Heart left ventricle (tissue), 16 donors: ENCODE measurements around the gene HOXC5. TPM values are rescaled to one million over a fixed set of nuclear protein-coding genes. Genes with fewer than 3 reads are reported as not detected.
A peak's percentile ranks its signal among the peaks of the same experiment; 100 is the strongest.

Source experiments
- ATAC-seq, 4 donors: fragments of 200-7000 bp; cut with Tn5 transposase; one replicate each; pipeline ENCODE4 v1.9.1; 2020 to 2022; ENCODE audit warnings: moderate library complexity in 4 of 4, mild to moderate bottlenecking in 3 of 4, moderate number of reproducible peaks in 1 of 4
- DNase-seq, 5 donors: peaks; one replicate each; pipeline ENCODE4 v3.0.0-alpha.2; 2020
- H3K27ac ChIP-seq, 12 donors: fragments of 200-600 bp; sonication (generic) in 4 of 12; one replicate each; pipeline versions ENCODE4 v1.5.0 to v1.8.0; 2016 to 2022; ENCODE audit warnings: mild to moderate bottlenecking in 2 of 12
- H3K27me3 ChIP-seq, 9 donors: fragments of 200-600 bp; sonication (generic) in 2 of 9; one replicate each; pipeline versions ENCODE4 v1.5.1 to v1.8.0; 2016 to 2022; ENCODE audit warnings: mild to moderate bottlenecking in 3 of 9
- H3K36me3 ChIP-seq, 9 donors: fragments of 200-600 bp; sonication (generic) in 2 of 9; one replicate each; pipeline versions ENCODE4 v1.5.0 to v1.8.0; 2018 to 2022; ENCODE audit warnings: mild to moderate bottlenecking in 2 of 9
- H3K4me1 ChIP-seq, 12 donors: fragments of 200-600 bp; sonication (generic) in 4 of 12; one replicate each; pipeline versions ENCODE4 v1.5.0 to v1.8.0; 2016 to 2022; ENCODE audit warnings: mild to moderate bottlenecking in 3 of 12
- H3K4me3 ChIP-seq, 12 donors: fragments of 200-600 bp; sonication (generic) in 4 of 12; one replicate each; pipeline versions ENCODE4 v1.5.0 to v1.8.0; 2017 to 2022; ENCODE audit warnings: mild to moderate bottlenecking in 9 of 12, moderate library complexity in 4 of 12
- H3K9me3 ChIP-seq, 12 donors: fragments of 200-600 bp; sonication (generic) in 4 of 12; one replicate each; pipeline versions ENCODE4 v1.5.0 to v1.8.0; 2016 to 2022; ENCODE audit warnings: mild to moderate bottlenecking in 1 of 12
- CTCF ChIP-seq, 12 donors: fragments of 200-600 bp; sonication (generic) in 4 of 12; IDR thresholded peaks; one replicate each; pipeline versions ENCODE4 v1.5.0 to v1.8.0; 2018 to 2022; ENCODE audit warnings: antibody characterized with exemption in 12 of 12, mild to moderate bottlenecking in 5 of 12
- POLR2A ChIP-seq, 2 donors: fragments of 450-650 bp; IDR thresholded peaks; one replicate each; pipeline ENCODE4 v1.6.1; 2017; ENCODE audit warnings: antibody characterized with exemption in 2 of 2, mild to moderate bottlenecking in 2 of 2, moderate library complexity in 2 of 2
- WGBS, 4 donors: extraction: QIAGEN DNeasy Blood & Tissue Kit in 2 of 4; methylation state at CpG; one replicate each; pipeline versions ENCODE4 v1.1.5 to v1.1.7; 2013 to 2018; 5-methylcytosine and 5-hydroxymethylcytosine counted together
- intact Hi-C, 10 donors: fragments of 100-400 bp; cut with DNase I; formaldehyde crosslinking; loops; one replicate each; pipeline versions ENCODE4 v1.11.1 to v1.14.2; 2022
- polyA plus RNA-seq, 2 donors: library from polyadenylated mRNA; stranded (reverse); fragments of 200-250 nt; gene quantifications; one replicate each; pipeline ENCODE4 v1.2.3, GENCODE V29; 2013
- total RNA-seq, 9 donors: library from RNA; depleted of rRNA in 2 of 9; stranded (reverse); fragments of >200 nt in 2 of 9; fragmentation: NEBNext Ultra II Directional in 3 of 9; extraction: Animal tissue kit (Norgen Biotek cat#: 25700) in 3 of 9; gene quantifications; one replicate each; pipeline versions ENCODE4 v1.1.0 to v1.2.4, GENCODE V29; 2016 to 2023
- donor health status: ischemic (EF 13 %, LVEDD 7.1; RV severe dilation, severe dysfunction).
- donor health status: healthy with polysubstance abuse.
- donor health status: DM: no; HTN: yes; CAD: no.
- donor health status: DM: no; HTN: no; CAD: no.
- donor health status: ischemic (EF 25% LVEDD 6.9; RV normal size, moderate dysfunction).
- donor health status: ischemic (EF 25% LVEDD 5.7; RV mildly dilated, moderate dysfunction).
- donor health status: healthy.
- donor health status: DM: yes; HTN: yes; CAD: no.
- donor health status: ischemic (EF 35%, LVEDD 5.7; RV mildly dilated, moderate dysfunction).
- donor health status: nonischemic (EF 11% LVEDD 7.7; RV severe dilation, severe dysfunction).
- donor health status: DM: yes; HTN: yes; CAD: no.
- donor health status: PGD.
- donor health status: ischemic (EF 29% LVEDD 5.4; RV normal size, mild dysfunction).
- donor health status: nonischemic (EF 23%, LVEDD 6.1; RV moderate dilation, normal function).

The HOXC5 gene
- total and polyA plus RNA-seq, 11 donors: not detected

DNA sequence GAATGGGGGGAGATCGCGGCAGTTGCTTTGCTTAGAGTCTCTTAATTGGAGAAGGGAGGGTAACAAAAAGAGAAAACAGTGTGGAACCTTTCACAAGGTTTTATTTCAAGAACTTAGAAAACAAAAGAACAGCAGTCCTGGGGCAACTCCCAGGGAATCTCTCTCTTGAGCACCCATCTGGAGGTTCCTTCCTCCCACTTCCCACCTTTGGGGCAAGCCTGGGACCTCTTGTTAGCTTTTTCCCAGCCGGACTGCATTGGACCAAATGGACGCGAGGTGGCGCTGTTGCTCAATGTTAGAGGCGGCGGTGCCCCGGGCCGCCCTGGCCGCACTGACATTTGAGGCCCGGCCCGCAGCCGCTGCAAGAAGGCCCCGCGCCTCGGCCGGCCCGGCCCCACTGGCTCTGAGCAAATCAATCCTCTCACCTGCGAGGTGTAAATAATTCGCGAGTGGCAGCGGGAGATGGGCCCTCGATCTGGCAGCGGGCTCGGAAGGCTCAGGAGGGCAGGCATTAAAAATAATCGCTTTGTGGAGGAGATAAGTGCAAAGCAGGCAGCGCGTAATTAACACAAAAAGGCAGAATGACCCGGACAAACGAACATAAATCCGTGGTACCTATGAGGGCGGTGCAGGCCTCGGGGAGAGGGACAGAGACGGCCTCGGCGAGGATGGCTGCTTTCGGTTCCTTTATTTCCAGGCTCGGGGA lies 26.8 kb upstream of the HOXC5 start:
- H3K4me1 ChIP-seq: peaks cover 0 to 20% (median 11%) of the 10 kb centered on the region in 12 donors
- intact Hi-C loops: loop anchor here in 8 of 10 donors (1.0 to 10.0 kb wide), 6 partner anchors 185 to 369 kb away; no protein-coding TSS in a partner anchor
- 4 to 7% (median 5%) methylated on average over 33 to 39 of the region's 39 CpGs for WGBS, 4 donors
- H3K36me3 ChIP-seq: no peaks in the 10 kb centered on the region
- peaks cover 63 to 100% (median 95%) of the 10 kb centered on the region in 9 donors for H3K27me3 ChIP-seq
- H3K27ac ChIP-seq: no peak overlapping the region
- no peak for TF ChIP-seq POLR2A (IDR thresholded peaks at IDR 0.05)
- peak; percentile 84 to 96 (median 94) for TF ChIP-seq CTCF (IDR thresholded peaks at IDR 0.05)
- DNase-seq (peak; percentile 78 to 93 (median 85)), ATAC-seq (peak; percentile 68 to 92 (median 89))
- H3K9me3 ChIP-seq: no peaks in the 10 kb centered on the region
- H3K4me3 ChIP-seq: peak overlapping the region in 9 of 12 donors; percentile 10 to 49 (median 36)

DNA sequence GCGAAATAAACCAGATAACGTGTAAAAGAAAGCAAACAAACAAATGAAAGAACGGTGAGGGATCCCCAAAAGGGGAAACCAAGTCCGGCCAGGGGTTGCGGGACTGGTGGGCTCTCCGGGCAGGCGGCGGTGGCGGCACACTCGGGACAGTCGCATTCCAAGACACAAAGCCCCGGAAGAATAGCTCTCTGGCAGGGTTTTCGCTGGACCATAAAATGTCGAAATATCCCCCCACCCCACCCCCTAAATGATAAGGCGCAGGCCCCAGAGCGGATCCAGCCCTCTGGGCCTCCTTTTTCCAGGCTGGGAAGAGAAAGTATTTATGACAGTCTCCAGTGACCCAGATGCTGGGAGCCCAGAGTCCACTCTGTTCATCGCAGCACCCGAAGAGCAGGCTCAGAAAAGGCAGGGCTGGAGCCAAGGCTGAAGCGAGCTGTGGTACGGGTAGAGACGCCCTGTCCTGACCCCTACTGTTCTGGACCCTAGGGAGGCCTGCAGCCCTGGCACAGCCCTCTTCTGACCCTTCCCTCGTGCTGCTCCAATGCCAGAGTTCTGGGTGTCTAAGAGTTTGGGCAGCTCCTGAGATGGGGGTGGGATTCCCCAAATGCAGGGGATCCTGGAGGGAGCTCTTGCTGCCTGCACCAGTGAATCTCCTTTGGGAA lies 26.2 kb upstream of the HOXC5 start:
- H3K9me3 ChIP-seq: no peaks in the 10 kb centered on the region
- no peak for TF ChIP-seq POLR2A (IDR thresholded peaks at IDR 0.05)
- no peak for TF ChIP-seq CTCF (IDR thresholded peaks at IDR 0.05)
- H3K27ac ChIP-seq: no peak overlapping the region
- WGBS, 4 donors: 18 to 36% (median 20%) methylated on average over 19 to 22 of the region's 22 CpGs
- H3K4me1 ChIP-seq: peaks cover 0 to 20% (median 11%) of the 10 kb centered on the region in 12 donors
- no peak for DNase-seq
- intact Hi-C loops: loop anchor here in 8 of 10 donors (1.0 to 10.0 kb wide), 6 partner anchors 184 to 368 kb away; no protein-coding TSS in a partner anchor
- H3K36me3 ChIP-seq: no peaks in the 10 kb centered on the region
- H3K27me3 ChIP-seq: peaks cover 63 to 100% (median 96%) of the 10 kb centered on the region in 9 donors
- ATAC-seq: no peak
- peak overlapping the region in 9 of 12 donors; percentile 10 to 49 (median 36) for H3K4me3 ChIP-seq

- H3K9me3 ChIP-seq: no peaks in the 10 kb centered on the region
- H3K27ac ChIP-seq: no peak overlapping the region
- DNase-seq (no peak), ATAC-seq (no peak)
- intact Hi-C loops: loop anchor here in 8 of 10 donors (2.0 to 10.0 kb wide), 5 partner anchors 183 to 367 kb away; no protein-coding TSS in a partner anchor
- no peak overlapping the region for H3K4me3 ChIP-seq
- H3K27me3 ChIP-seq: peaks cover 64 to 98% (median 95%) of the 10 kb centered on the region in 9 donors
- TF ChIP-seq CTCF (IDR thresholded peaks at IDR 0.05): no peak
- no peak for TF ChIP-seq POLR2A (IDR thresholded peaks at IDR 0.05)
- peaks cover 0 to 20% (median 11%) of the 10 kb centered on the region in 12 donors for H3K4me1 ChIP-seq
- 31 to 61% (median 38%) methylated on average over 2 of the region's 2 CpGs for WGBS, 4 donors
- no peaks in the 10 kb centered on the region for H3K36me3 ChIP-seq
These were observed 25.2 kb upstream of the HOXC5 start for GRCh38 chr12:54007538-54008259.
